Measurements from ENCODE around the gene APCDD1L.

APCDD1L gene

GRCh38 chr20:58494923-58495622 is 20.1 kb downstream of the APCDD1L start:
- no peak for TF ChIP-seq USF1 (IDR thresholded peaks at IDR 0.05)
- TF ChIP-seq NFIC (IDR thresholded peaks at IDR 0.05), result no peak
- no peak for TF ChIP-seq FOXM1 (IDR thresholded peaks at IDR 0.05; ENCODE audit: borderline replicate concordance, low read depth)
- no peak for TF ChIP-seq EP300 (IDR thresholded peaks at IDR 0.05; ENCODE audit: borderline replicate concordance)
- TF ChIP-seq EGR1 (IDR thresholded peaks at IDR 0.05), result no peak
- no peak for TF ChIP-seq REST (IDR thresholded peaks at IDR 0.05; ENCODE audit: low read depth)

- TF ChIP-seq RAD21 (IDR thresholded peaks at IDR 0.05; ENCODE audit: low read depth) (no peak), CREB1 (IDR thresholded peaks at IDR 0.05; ENCODE audit: low read depth) (no peak), TCF12 (IDR thresholded peaks at IDR 0.05; ENCODE audit: low read depth) (no peak), FOXM1 (IDR thresholded peaks at IDR 0.05; ENCODE audit: borderline replicate concordance, low read depth) (no peak), TAF1 (IDR thresholded peaks at IDR 0.05; ENCODE audit: low read depth) (no peak), EP300 (IDR thresholded peaks at IDR 0.05; ENCODE audit: borderline replicate concordance) (no peak), CEBPB (IDR thresholded peaks at IDR 0.05) (no peak), ZBTB7A (IDR thresholded peaks at IDR 0.05; ENCODE audit: low read depth) (no peak), YY1 (IDR thresholded peaks at IDR 0.05; ENCODE audit: low read depth) (no peak), TEAD4 (IDR thresholded peaks at IDR 0.05) (no peak), REST (IDR thresholded peaks at IDR 0.05; ENCODE audit: low read depth) (no peak), MAX (IDR thresholded peaks at IDR 0.05) (no peak), NFIC (IDR thresholded peaks at IDR 0.05) (no peak), EGR1 (IDR thresholded peaks at IDR 0.05) (no peak), USF1 (IDR thresholded peaks at IDR 0.05) (no peak)
These were observed 22.2 kb downstream of the APCDD1L start for GRCh38 chr20:58492795-58493524.

GRCh38 chr20:58492074-58492718 is 23.0 kb downstream of the APCDD1L start:
- TF ChIP-seq CREB1 (IDR thresholded peaks at IDR 0.05; ENCODE audit: low read depth) (no peak), MAX (IDR thresholded peaks at IDR 0.05) (no peak), YY1 (IDR thresholded peaks at IDR 0.05; ENCODE audit: low read depth) (no peak), REST (IDR thresholded peaks at IDR 0.05; ENCODE audit: low read depth) (no peak), USF1 (IDR thresholded peaks at IDR 0.05) (no peak), FOXM1 (IDR thresholded peaks at IDR 0.05; ENCODE audit: borderline replicate concordance, low read depth) (no peak), ZBTB7A (IDR thresholded peaks at IDR 0.05; ENCODE audit: low read depth) (no peak), NFIC (IDR thresholded peaks at IDR 0.05) (no peak)

All from Ishikawa (cell line).